Skeletal muscle tissue (tissue), 4 donors: Measurements from ENCODE around the gene ZNF317. TPM values are rescaled to one million over a fixed set of nuclear protein-coding genes. Genes with fewer than 3 reads are reported as not detected.

Experiments used
- H3K27ac ChIP-seq: one replicate; pipeline ENCODE4 v1.7.0; 2013; ENCODE audit warnings: mild to moderate bottlenecking, low read depth, low read length, inconsistent platforms
- H3K27me3 ChIP-seq, 3 donors: one replicate each; pipeline ENCODE4 v1.7.0; 2013; ENCODE audit warnings: low read length in 3 of 3; ENCODE audit not compliant: control insufficient read depth in 3 of 3, insufficient read depth in 3 of 3
- H3K36me3 ChIP-seq, 3 donors: one replicate each; pipeline ENCODE4 v1.7.0; 2013; ENCODE audit warnings: low read length in 3 of 3; ENCODE audit not compliant: control insufficient read depth in 3 of 3, insufficient read depth in 3 of 3
- H3K4me1 ChIP-seq, 3 donors: one replicate each; pipeline ENCODE4 v1.7.0; 2013; ENCODE audit warnings: low read length in 3 of 3, mild to moderate bottlenecking in 3 of 3; ENCODE audit not compliant: control insufficient read depth in 3 of 3, insufficient read depth in 3 of 3
- H3K4me3 ChIP-seq, 3 donors: one replicate each; pipeline ENCODE4 v1.7.0; 2013; ENCODE audit warnings: low read length in 3 of 3
- H3K9ac ChIP-seq, 3 donors: one replicate each; pipeline ENCODE4 v1.7.0; 2013; ENCODE audit warnings: low read length in 3 of 3, mild to moderate bottlenecking in 3 of 3, moderate library complexity in 2 of 3, low read depth in 1 of 3
- H3K9me3 ChIP-seq, 3 donors: one replicate each; pipeline ENCODE4 v1.7.0; 2013; ENCODE audit warnings: low read length in 3 of 3; ENCODE audit not compliant: control insufficient read depth in 3 of 3
- total RNA-seq: library from RNA; depleted of rRNA; stranded (reverse); fragments of >200 nt; gene quantifications from one replicate; pipeline ENCODE4 v1.2.3, GENCODE V29; 2014
- donor health status: Osteomylitis.

The ZNF317 gene
- total RNA-seq, 1 donor from 2014 or later, result 11.5 TPM

- no peaks in the 10 kb centered on the region for H3K27me3 ChIP-seq
- H3K4me3 ChIP-seq, result peak overlapping the region; percentile 55 to 68 (median 64)
- no peak overlapping the region for H3K27ac ChIP-seq
- H3K9me3 ChIP-seq, result no peaks in the 10 kb centered on the region
- no peak overlapping the region for H3K9ac ChIP-seq
- no peaks in the 10 kb centered on the region for H3K4me1 ChIP-seq
- H3K36me3 ChIP-seq, result no peaks in the 10 kb centered on the region
Observed at GRCh38 chr19:9205501-9206113, 65.4 kb downstream of the ZNF317 start.

Other genes with a start within 250 kb of the ZNF317 start
- gene MUC16, start 130.0 kb upstream of the ZNF317 start, total RNA-seq, result not detected
- not detected for gene OR1M1, start 53.3 kb upstream of the ZNF317 start, total RNA-seq
- gene OR7G2, start 32.9 kb upstream of the ZNF317 start, total RNA-seq, result not detected
- not detected for gene OR7G1, start 24.6 kb upstream of the ZNF317 start, total RNA-seq
- gene OR7G3, start 13.4 kb upstream of the ZNF317 start, total RNA-seq, result not detected
- not detected for gene OR7D2, start 38.6 kb downstream of the ZNF317 start, total RNA-seq
- not detected for gene OR7D4, start 79.2 kb downstream of the ZNF317 start, total RNA-seq
- gene OR7E24, start 110.5 kb downstream of the ZNF317 start, total RNA-seq, result not detected
- gene ZNF699, start 169.4 kb downstream of the ZNF317 start, total RNA-seq, result 3.7 TPM
- gene ZNF559, start 183.8 kb downstream of the ZNF317 start, total RNA-seq, result 12.5 TPM
- 4.2 TPM for gene ZNF177, start 222.6 kb downstream of the ZNF317 start, total RNA-seq